NCI-H146 (cell line): ENCODE measurements around the gene GCG.

Source experiments
- DNase-seq: peaks from one replicate; lab custom pipeline; 2025; lab: John Stamatoyannopoulos, UW

The GCG gene

GRCh38 chr2:162152147-162152546, at the start of gene GCG:
Gene GCG, minus strand, starts transcription at chr2:162152247. Its CDS starts 3,069 bp downstream, at chr2:162149178.
- no peak for DNase-seq

GRCh38 chr2:162200636-162201035, 48.6 kb upstream of the GCG start:
- DNase-seq, result no peak

GRCh38 chr2:162199913-162200312, 47.9 kb upstream of the GCG start:
- no peak for DNase-seq

DNA sequence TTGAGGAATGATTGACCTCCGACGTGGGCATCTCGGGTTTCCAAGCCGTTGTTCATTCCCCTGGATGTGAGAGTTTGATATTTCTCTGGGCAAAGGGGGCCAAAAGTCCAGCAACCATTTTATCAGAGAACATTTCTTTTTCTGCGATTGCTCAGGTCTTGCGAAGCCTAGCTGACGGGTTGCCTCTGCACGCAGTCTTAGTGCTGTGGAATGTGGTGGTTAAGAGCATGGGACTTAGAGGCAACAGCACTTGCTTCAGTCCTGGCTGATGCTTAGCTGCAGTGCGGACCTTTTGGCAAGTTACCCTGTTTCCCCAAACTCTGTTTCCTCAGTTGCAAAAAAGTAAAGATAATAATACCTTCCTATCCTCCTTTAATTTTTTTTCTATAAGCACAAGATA, 46.2 kb upstream of the GCG start:
- DNase-seq, result no peak

DNA sequence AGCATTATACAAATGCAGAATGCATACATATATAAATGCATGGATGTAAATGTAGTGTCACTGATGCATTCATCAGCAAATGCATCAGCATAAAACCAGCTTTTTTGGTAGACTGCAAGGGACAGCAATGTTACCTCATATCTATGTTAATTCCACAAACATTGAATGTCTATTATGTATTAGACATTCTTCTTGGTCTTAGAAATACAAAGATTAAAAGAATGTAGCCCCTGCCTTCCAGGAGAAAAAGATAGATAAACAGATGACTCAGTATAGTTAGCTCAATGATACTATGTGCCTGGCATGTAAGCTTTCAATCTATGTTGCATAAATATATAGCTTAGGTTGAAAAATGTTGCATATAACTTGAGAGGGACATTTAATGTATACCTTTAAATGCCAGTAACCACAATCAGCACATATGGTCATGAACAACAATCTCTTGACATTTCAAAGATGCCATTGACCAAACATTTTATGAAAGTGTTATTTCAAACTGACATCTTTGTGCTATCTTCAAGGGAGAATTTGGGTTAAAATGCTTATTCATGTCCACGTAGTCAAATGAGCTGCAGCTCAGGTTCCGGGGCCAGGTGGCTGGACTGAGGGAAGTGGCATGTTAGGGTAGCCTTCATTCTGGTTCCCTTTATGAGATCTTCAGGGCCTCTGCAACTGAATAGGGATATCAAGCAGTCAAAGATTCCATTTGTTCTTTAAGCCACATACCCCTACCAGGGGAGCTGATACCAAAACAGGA, 45.2 kb upstream of the GCG start:
- DNase-seq, result no peak

DNA sequence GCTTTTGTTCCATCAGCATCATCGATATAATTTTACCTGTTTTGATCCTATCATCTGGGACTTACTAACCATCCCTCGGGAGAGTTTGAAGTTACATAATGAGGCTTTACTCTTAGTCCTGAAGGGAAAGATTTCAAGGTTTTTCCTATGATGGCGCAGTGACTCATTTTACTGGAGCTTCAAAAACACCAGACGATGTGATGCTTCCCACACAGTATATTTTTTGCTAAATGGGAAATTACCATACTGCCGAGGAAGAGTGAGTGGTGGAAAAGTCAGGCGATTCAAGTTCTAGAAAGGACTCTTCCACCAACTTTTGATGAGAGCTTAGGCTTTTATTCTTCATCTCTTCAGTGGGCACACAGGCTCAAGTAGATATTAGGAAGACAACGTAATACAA, 44.6 kb upstream of the GCG start:
- no peak for DNase-seq

DNA sequence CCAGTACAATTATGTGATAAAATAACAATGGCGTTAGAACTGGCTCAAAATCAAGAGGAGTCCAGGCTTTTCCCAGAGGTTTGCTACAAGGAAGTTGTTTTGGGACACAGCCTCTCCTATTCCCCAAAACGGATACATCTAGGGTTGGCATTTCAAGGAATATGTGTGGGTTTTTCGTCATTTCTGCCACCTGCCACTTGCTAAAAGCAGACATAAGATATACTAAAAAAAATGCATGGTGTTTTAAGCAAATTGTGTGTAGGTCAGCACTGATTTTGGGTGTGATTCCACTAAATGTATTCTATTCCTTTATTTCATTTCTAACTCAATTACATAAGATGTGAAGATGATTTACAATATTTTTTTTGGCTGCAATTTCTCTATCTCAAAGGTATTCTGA, 36.4 kb upstream of the GCG start:
- no peak for DNase-seq

- no peak for DNase-seq
Observed at GRCh38 chr2:162185541-162186232, 33.6 kb upstream of the GCG start.

- no peak for DNase-seq
Observed at GRCh38 chr2:162184821-162185450, 32.9 kb upstream of the GCG start.

GRCh38 chr2:162184359-162184758, 32.3 kb upstream of the GCG start:
- DNase-seq, result no peak

GRCh38 chr2:162182395-162182794, 30.3 kb upstream of the GCG start:
- DNase-seq, result no peak

- DNase-seq, result no peak
Observed at GRCh38 chr2:162177301-162177700, 25.3 kb upstream of the GCG start.

DNA sequence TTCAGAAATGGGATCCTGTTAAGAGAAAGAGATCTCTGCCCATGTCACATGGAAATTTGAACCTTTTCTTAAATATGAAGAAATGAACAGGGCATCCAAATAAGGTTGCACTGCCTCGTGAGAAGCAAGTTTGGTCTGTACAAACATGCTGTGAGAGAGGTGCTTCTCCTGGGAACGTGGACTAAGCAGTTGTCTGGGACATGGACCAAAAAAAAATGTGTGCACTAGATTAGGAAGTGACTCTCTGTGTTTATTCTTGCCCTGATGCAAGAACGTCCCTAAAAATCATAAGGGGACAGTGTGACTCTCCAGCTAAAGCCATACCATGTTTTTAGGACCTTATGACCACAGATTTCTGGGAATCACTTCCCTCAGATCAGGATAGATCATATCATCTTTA, 23.7 kb upstream of the GCG start:
- no peak for DNase-seq

- no peak for DNase-seq
Observed at GRCh38 chr2:162174746-162175145, 22.7 kb upstream of the GCG start.

- DNase-seq, result no peak
Observed at GRCh38 chr2:162172802-162173370, 20.8 kb upstream of the GCG start.

GRCh38 chr2:162166745-162167144, 14.7 kb upstream of the GCG start:
- no peak for DNase-seq

GRCh38 chr2:162166174-162166573, 14.1 kb upstream of the GCG start:
- no peak for DNase-seq

- DNase-seq, result no peak
Observed at GRCh38 chr2:162164802-162165201, 12.8 kb upstream of the GCG start.

DNA sequence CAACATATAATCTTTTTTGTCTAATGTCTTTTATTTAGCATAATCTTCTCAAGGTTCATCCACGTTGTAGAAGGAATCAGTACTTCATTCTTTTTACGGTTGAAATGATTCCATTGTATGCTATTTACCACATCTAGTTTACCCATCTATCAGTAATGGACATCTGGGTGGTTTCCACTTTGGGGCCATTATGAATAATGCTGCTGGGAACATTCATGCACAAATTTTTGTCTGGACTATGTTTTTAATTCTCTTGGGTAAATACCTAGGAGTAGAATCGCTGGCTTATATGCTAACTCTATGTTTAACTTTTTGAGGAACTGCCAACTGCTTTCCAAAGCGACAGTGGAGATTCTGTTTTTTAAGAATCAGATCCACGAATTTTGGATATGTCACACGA, 7.4 kb upstream of the GCG start:
- DNase-seq, result no peak

- DNase-seq, result no peak
Observed at GRCh38 chr2:162156149-162156548, 4.1 kb upstream of the GCG start.

GRCh38 chr2:162155093-162155492, 3.0 kb upstream of the GCG start:
- no peak for DNase-seq

- peak; percentile 52 for DNase-seq
Observed at GRCh38 chr2:162153608-162154224, 1.7 kb upstream of the GCG start.
